Glutamatergic neuron (in vitro differentiated cells): ENCODE data around the gene SLC6A18. TPM values are rescaled to one million over a fixed set of nuclear protein-coding genes. Genes with fewer than 3 reads are reported as not detected.
"Not testable (repeated sequence)": the region's sequence is repeated elsewhere in the genome, so short reads cannot be mapped to it uniquely, and the experiment has no call there.

Source experiments
- DNase-seq: peaks from one replicate; pipeline ENCODE4 v3.0.0; 2022
- H3K27ac Mint-ChIP-seq: one replicate; pipeline ENCODE4 v1.8.0; 2020; ENCODE audit warnings: mild to moderate bottlenecking, mixed read lengths, inconsistent platforms; ENCODE audit not compliant: unreplicated experiment
- H3K27me3 Mint-ChIP-seq: one replicate; pipeline ENCODE4 v1.8.0; 2020; ENCODE audit warnings: mild to moderate bottlenecking, moderate library complexity, mixed read lengths, inconsistent platforms; ENCODE audit not compliant: unreplicated experiment
- H3K36me3 Mint-ChIP-seq: one replicate; pipeline ENCODE4 v1.8.0; 2020; ENCODE audit warnings: mild to moderate bottlenecking, mixed read lengths, inconsistent platforms; ENCODE audit not compliant: unreplicated experiment
- H3K4me1 Mint-ChIP-seq: one replicate; pipeline ENCODE4 v1.8.0; 2020; ENCODE audit warnings: mild to moderate bottlenecking, low read depth, mixed read lengths, inconsistent platforms; ENCODE audit not compliant: unreplicated experiment
- H3K4me3 Mint-ChIP-seq: one replicate; pipeline ENCODE4 v1.8.0; 2020; ENCODE audit warnings: mild to moderate bottlenecking, mixed read lengths, inconsistent platforms; ENCODE audit not compliant: unreplicated experiment
- H3K9me3 Mint-ChIP-seq: one replicate; pipeline ENCODE4 v1.8.0; 2020; ENCODE audit warnings: mild to moderate bottlenecking, moderate library complexity, mixed read lengths, inconsistent platforms; ENCODE audit not compliant: unreplicated experiment
- CTCF ChIP-seq: fragments of 200-600 bp; sonication (generic); IDR thresholded peaks from one replicate; pipeline ENCODE4 v1.5.0; 2021; ENCODE audit not compliant: partially characterized antibody, unreplicated experiment
- total RNA-seq: library from RNA; stranded (reverse); fragmentation: NEBNext Ultra II Directional; extraction: Animal tissue kit (Norgen Biotek cat#: 25700); gene quantifications from one replicate; pipeline ENCODE4 v1.2.1, GENCODE V29; 2021; ENCODE audit not compliant: unreplicated experiment

Gene SLC6A18
- total RNA-seq, 1 donor from 2014 or later: not detected

- no peak for TF ChIP-seq CTCF
- no peak overlapping the region for H3K4me3 Mint-ChIP-seq
- H3K27me3 Mint-ChIP-seq: peaks cover 11% of the 10 kb centered on the region
- H3K27ac Mint-ChIP-seq: no peak overlapping the region
- H3K9me3 Mint-ChIP-seq: peaks cover 9% of the 10 kb centered on the region
- H3K4me1 Mint-ChIP-seq: peaks cover 1% of the 10 kb centered on the region
- no peak for DNase-seq
- peaks cover 9% of the 10 kb centered on the region for H3K36me3 Mint-ChIP-seq
Observed at GRCh38 chr5:1280177-1281037, 55.2 kb downstream of the SLC6A18 start.

- DNase-seq: no peak
- Mint-ChIP-seq H3K9me3 (peaks cover 12% of the 10 kb centered on the region), H3K27me3 (peaks cover 12% of the 10 kb centered on the region), H3K4me1 (peaks cover 1% of the 10 kb centered on the region), H3K36me3 (peaks cover 13% of the 10 kb centered on the region), H3K27ac (no peak overlapping the region), H3K4me3 (no peak overlapping the region)
- TF ChIP-seq CTCF: no peak
Observed at GRCh38 chr5:1281038-1281882, 56.1 kb downstream of the SLC6A18 start.

- Mint-ChIP-seq H3K36me3 (peaks cover 14% of the 10 kb centered on the region), H3K4me3 (no peak overlapping the region), H3K9me3 (peaks cover 14% of the 10 kb centered on the region), H3K27ac (no peak overlapping the region), H3K4me1 (peaks cover 1% of the 10 kb centered on the region), H3K27me3 (peaks cover 15% of the 10 kb centered on the region)
- DNase-seq: no peak
- TF ChIP-seq CTCF: no peak
Observed at GRCh38 chr5:1282131-1282992, 57.2 kb downstream of the SLC6A18 start.

- H3K4me3 Mint-ChIP-seq, H3K4me1 Mint-ChIP-seq, DNase-seq: not testable (repeated sequence)
- Mint-ChIP-seq H3K9me3 (peaks cover 16% of the 10 kb centered on the region), H3K36me3 (peaks cover 15% of the 10 kb centered on the region), H3K27me3 (peaks cover 13% of the 10 kb centered on the region), H3K27ac (peak overlapping the region; percentile 28)
Observed at GRCh38 chr5:1282993-1283728, 58.0 kb downstream of the SLC6A18 start.

GRCh38 chr5:1283729-1284041, 58.5 kb downstream of the SLC6A18 start:
- peaks cover 16% of the 10 kb centered on the region for H3K36me3 Mint-ChIP-seq
- peak overlapping the region; percentile 28 for H3K27ac Mint-ChIP-seq
- not testable (repeated sequence) for H3K4me1 Mint-ChIP-seq, DNase-seq, H3K4me3 Mint-ChIP-seq, H3K27me3 Mint-ChIP-seq
- peaks cover 19% of the 10 kb centered on the region for H3K9me3 Mint-ChIP-seq

- H3K27me3 Mint-ChIP-seq, H3K4me3 Mint-ChIP-seq, DNase-seq, H3K4me1 Mint-ChIP-seq: not testable (repeated sequence)
- peaks cover 16% of the 10 kb centered on the region for H3K36me3 Mint-ChIP-seq
- H3K27ac Mint-ChIP-seq: peak overlapping the region; percentile 77
- peaks cover 19% of the 10 kb centered on the region for H3K9me3 Mint-ChIP-seq
Observed at GRCh38 chr5:1284336-1284970, 59.3 kb downstream of the SLC6A18 start.
